Measurements from ENCODE around the gene BTBD2.
"Not testable (repeated sequence)": the region's sequence is repeated elsewhere in the genome, so short reads cannot be mapped to it uniquely, and the experiment has no call there.

The BTBD2 gene

DNA sequence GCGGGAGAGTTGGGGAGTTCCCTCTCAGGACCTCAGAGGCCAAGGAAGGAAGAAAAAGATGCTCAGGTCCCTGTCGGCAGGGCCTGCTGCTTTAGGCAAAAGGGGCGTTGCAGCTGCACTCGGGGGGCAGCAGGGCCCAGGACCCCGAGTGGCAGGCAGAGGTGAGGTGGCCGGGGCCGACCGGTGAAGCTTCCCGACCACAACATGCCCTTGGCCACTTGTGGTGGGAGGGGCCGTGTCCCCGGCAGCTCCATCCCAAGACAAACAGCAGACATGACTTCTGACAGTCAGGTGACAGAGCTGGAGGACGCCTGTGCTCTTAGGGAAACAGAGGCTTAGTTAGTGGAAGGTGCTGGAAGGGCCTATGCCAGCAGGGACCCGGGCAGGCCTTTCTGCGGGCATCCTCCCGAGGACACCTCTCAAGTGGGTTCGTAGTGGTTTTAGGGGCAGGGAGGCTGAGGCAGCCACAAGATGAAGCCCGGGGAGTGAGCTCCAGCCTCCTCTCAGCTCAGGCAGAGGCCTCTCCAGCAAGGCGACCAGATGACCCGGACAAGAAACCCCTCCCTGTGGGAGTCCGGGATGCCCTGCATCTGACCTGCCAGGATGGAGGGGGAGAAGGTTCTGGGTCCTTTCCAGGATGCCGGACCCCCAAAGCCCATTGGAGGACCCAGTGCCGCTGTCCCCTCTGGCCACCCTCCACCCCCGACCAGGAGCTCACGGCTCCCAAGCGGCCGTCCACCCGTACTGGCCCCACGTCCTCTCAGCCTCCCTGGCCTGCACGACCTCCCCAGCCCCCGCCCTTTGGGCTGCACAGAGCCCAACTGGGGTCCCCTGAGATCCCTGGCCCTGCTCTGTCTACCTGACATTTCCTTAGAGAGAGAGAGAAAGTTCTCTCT lies 24.2 kb downstream of the BTBD2 start:
- H3K4me3 ChIP-seq (replicated peaks; ENCODE audit: low read depth, low read length) = no peak overlapping the region
- H3K36me3 ChIP-seq (ENCODE audit: control insufficient read depth, insufficient read depth, low read length) = peaks cover 26% of the 10 kb centered on the region
- DNase-seq (ENCODE audit: extremely low read depth, insufficient read length) = no peak
- no peak for TF ChIP-seq CTCF (IDR thresholded peaks at IDR 0.05; ENCODE audit: insufficient read depth, low read length, poor library complexity, severe bottlenecking)
- no peaks in the 10 kb centered on the region for H3K27me3 ChIP-seq (replicated peaks; ENCODE audit: control insufficient read depth, insufficient read depth, low read length)

DNA sequence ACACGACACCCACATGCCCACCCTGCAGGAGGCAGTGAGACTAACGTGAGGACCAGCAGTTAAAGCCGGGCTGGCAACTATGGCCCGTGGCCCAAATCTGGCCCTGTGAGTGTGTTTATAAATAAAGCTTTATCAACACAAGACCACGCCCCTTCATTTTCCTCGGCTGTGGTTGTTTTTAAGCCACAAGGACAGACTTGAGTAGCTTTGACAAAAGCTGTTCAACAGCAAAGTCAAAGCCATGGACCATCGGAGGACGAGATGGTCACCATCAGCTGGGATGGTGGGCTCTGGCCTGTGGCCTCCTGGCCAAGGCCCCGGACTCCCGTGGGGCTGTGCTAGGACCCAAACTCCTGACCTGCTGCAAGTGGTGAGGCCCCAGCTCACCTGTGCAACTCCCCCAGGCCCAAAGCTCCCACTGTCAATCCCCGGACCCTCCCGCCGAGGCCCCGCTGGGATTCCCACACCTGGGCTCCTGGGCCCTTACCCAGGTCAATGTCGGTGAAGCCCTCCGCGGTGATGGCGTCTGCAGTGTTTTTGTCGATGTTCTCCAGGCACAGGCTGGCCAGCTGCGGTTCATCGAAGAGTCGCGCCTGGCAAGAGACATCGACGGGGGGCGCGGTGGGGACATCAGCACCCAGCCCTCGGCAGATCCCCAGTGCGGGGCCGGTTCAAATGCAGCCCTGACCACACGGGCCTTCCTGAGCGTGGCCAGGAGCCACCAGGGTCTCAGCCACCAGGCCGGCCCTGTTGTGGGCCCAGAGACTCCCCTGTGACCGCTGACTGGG lies 25.1 kb downstream of the BTBD2 start:
- peaks cover 32% of the 10 kb centered on the region for H3K36me3 ChIP-seq (ENCODE audit: control insufficient read depth, insufficient read depth, low read length)

GRCh38 chr19:1989513-1990229 lies 25.8 kb downstream of the BTBD2 start:
- Histone ChIP-seq H3K27me3 (replicated peaks; ENCODE audit: control insufficient read depth, insufficient read depth, low read length) (no peaks in the 10 kb centered on the region), H3K4me3 (replicated peaks; ENCODE audit: low read depth, low read length) (no peak overlapping the region), H3K36me3 (ENCODE audit: control insufficient read depth, insufficient read depth, low read length) (peaks cover 37% of the 10 kb centered on the region)
- no peak for TF ChIP-seq CTCF (IDR thresholded peaks at IDR 0.05; ENCODE audit: insufficient read depth, low read length, poor library complexity, severe bottlenecking)
- peak; percentile 15 for DNase-seq (ENCODE audit: extremely low read depth, insufficient read length)

More for the DNA sequence above, 25.1 kb downstream of the BTBD2 start:
- no peak for TF ChIP-seq CTCF (IDR thresholded peaks at IDR 0.05; ENCODE audit: insufficient read depth, low read length, poor library complexity, severe bottlenecking)
- Histone ChIP-seq H3K4me3 (replicated peaks; ENCODE audit: low read depth, low read length) (no peak overlapping the region), H3K27me3 (replicated peaks; ENCODE audit: control insufficient read depth, insufficient read depth, low read length) (no peaks in the 10 kb centered on the region)
- DNase-seq (ENCODE audit: extremely low read depth, insufficient read length) = peak; percentile 13

DNA sequence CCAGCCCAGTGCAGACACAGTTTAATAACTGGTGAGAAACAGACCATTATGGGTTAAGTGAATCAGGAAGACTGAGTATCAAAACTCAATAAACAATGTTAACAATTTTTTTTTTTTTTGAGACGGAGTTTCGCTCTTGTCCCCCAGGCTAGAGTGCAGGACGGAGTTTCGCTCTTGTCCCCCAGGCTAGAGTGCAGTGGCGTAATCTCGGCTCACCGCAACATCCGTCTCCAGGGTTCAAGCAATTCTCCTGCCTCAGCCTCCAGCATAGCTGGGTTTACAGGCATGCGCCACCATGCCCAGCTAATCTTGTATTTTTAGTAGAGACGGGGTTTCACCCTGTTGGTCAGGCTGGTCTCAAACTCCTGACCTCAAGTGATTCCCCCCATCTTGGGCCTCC lies 27.1 kb downstream of the BTBD2 start:
- H3K27me3 ChIP-seq (replicated peaks; ENCODE audit: control insufficient read depth, insufficient read depth, low read length); DNase-seq (ENCODE audit: extremely low read depth, insufficient read length); H3K4me3 ChIP-seq (replicated peaks; ENCODE audit: low read depth, low read length): not testable (repeated sequence)
- H3K36me3 ChIP-seq (ENCODE audit: control insufficient read depth, insufficient read depth, low read length) = peaks cover 37% of the 10 kb centered on the region

DNA sequence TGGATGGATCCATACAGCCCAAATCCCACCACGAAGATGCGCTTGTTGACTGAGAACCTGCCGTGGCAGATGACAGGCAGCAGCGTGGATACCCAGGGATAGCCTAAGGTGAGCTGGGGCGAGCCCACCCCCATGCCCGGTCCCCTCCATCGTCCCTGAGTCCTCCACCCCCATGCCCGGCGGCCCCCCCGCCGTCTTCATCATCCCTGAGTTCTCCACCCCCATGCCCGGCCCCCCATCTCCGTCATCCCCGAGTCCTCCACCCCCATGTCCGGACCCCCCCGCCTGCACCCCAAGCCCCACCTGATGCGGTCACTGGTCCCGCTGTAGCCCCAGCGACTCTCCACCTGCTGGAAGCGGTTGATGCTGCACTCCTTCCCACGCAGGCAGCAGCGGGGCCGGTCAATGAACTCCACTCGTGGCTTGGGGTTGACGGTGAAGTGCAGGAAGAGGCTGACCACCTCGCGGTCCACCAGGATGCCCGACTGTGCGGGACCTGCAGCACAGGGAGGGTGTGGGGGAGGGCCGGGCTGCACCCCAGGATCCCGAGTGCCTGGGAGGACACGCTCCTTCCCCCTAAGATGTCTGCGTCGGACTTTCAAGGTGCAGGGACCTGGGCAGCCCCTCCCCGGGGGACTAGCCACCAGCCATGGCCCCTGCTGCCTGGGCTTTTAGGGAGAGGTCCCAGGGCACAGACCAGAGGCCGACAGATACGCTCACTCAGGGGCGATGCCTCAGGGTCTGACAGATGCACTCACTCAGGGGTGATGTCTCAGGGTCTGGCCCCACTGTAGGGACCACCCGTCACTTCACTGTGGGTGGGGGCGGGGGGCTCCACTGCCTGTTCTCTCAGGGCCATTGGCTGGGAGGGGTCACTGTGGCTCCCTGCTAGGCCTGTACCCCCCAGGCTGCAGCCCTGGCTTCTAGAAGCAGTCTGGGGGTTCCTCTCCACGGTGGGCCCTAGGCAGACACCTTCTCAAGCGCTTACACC lies 28.0 kb downstream of the BTBD2 start:
- H3K4me3 ChIP-seq (replicated peaks; ENCODE audit: low read depth, low read length) = no peak overlapping the region
- H3K36me3 ChIP-seq (ENCODE audit: control insufficient read depth, insufficient read depth, low read length) = peaks cover 39% of the 10 kb centered on the region
- no peak for TF ChIP-seq CTCF (IDR thresholded peaks at IDR 0.05; ENCODE audit: insufficient read depth, low read length, poor library complexity, severe bottlenecking)
- H3K27me3 ChIP-seq (replicated peaks; ENCODE audit: control insufficient read depth, insufficient read depth, low read length) = no peaks in the 10 kb centered on the region
- DNase-seq (ENCODE audit: extremely low read depth, insufficient read length) = peak; percentile 18

Data from GM06990 (cell line).